Epithelial cell of proximal tubule (primary cell): Measurements from ENCODE around the gene ARIH2. TPM values are rescaled to one million over a fixed set of nuclear protein-coding genes. Genes with fewer than 3 reads are reported as not detected.
A peak's percentile ranks its signal among the peaks of the same experiment; 100 is the strongest.

Experiments
- DNase-seq: peaks from one replicate; pipeline ENCODE4 v3.0.0-alpha.2; 2011; ENCODE audit warnings: low read depth
- H3K4me3 ChIP-seq: 2 replicates; pipeline ENCODE4 v1.5.1; 2011; ENCODE audit warnings: low read depth, mild to moderate bottlenecking, low read length
- CTCF ChIP-seq: conservative IDR thresholded peaks from 2 replicates; pipeline ENCODE4 v1.5.1; 2012; ENCODE audit warnings: low read depth, mild to moderate bottlenecking, low read length
- total RNA-seq: library from RNA; depleted of rRNA; stranded (reverse); fragments of >200 nt; gene quantifications from 2 replicates; pipeline ENCODE4 v1.2.3, GENCODE V29; 2015

Gene ARIH2
- total RNA-seq, 1 donor from 2014 or later = 44.8 TPM

DNA sequence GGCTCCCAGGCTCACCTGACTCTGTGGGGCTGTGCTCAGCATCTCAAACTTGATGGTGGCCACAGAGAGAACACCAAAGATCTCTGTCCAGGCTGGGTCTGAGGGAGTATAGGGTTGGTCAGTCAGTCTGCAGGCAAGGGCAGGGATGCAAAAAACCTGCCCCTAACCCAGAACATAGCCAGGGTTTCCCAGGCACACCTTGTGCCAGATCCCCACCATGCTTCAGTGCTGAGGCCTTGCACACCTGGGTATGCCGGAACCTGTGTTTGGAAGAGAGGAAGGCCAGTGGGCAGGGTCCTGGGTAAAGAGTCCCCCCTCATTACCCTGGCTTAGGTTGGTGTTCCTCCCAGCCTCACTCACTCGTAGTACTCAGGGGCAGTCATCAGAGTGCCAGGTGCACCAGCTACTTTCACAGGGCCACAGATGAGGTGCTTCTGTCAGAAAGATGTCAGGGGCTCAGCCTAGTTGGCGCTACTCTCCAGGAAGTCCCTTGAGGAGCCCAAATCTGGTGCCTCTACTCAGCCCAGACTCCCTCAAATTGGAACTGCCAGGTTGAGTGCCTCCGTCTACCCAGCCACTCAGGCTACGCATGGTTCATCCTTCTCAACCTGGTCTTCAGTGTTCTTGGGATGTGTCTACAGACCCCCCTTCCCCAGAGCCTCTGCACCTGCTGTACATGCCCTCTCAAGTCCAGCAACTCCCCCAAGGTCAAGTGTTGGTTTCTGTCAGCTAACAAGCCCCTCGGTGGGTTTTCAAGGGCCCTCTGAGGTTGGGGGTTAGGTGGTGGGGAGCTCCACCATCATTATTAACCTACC lies 98.0 kb downstream of the ARIH2 start:
- no peak overlapping the region for H3K4me3 ChIP-seq
- no peak for TF ChIP-seq CTCF

GRCh38 chr3:49017229-49017970 lies 98.8 kb downstream of the ARIH2 start:
- TF ChIP-seq CTCF = no peak
- peak overlapping the region; percentile 89 for H3K4me3 ChIP-seq
- DNase-seq = no peak

More for the DNA sequence above, 98.0 kb downstream of the ARIH2 start:
- DNase-seq = no peak

- H3K4me3 ChIP-seq = peak within 1 kb of the TSS; percentile 89
- no peak for DNase-seq
- TF ChIP-seq CTCF = no peak
These were observed 99.5 kb downstream of the ARIH2 start, which contains the start of gene DALRD3 for GRCh38 chr3:49017971-49018706. Gene DALRD3 (minus strand): TSS chr3:49018580. CDS start chr3:49018564, 16 bp downstream.

- DNase-seq = no peak
- peak overlapping the region; percentile 89 for H3K4me3 ChIP-seq
- TF ChIP-seq CTCF = no peak
These were observed 100.0 kb downstream of the ARIH2 start for GRCh38 chr3:49018707-49019006.

GRCh38 chr3:49019941-49020329 lies 101.3 kb downstream of the ARIH2 start:
- no peak for DNase-seq
- H3K4me3 ChIP-seq = peak overlapping the region; percentile 92
- no peak for TF ChIP-seq CTCF

GRCh38 chr3:49020330-49021212 lies 101.9 kb downstream of the ARIH2 start:
- no peak for TF ChIP-seq CTCF
- DNase-seq = no peak
- peak overlapping the region; percentile 92 for H3K4me3 ChIP-seq
